B cell (primary cell): ENCODE data around the gene RIPOR1. TPM values are rescaled to one million over a fixed set of nuclear protein-coding genes. Genes with fewer than 3 reads are reported as not detected.

Experiments used
- ATAC-seq: fragments of 200-7000 bp; cut with Tn5 transposase; one replicate; pipeline ENCODE4 v1.10.0; 2021; ENCODE audit warnings: low read depth, mild to moderate bottlenecking, moderate number of reproducible peaks, moderate library complexity
- CTCF ChIA-PET: fragments of 350-600 bp; sonication (Branson Sonifier 250); formaldehyde crosslinking; loops from one replicate; lab custom pipeline; 2021; ENCODE audit warnings: antibody characterized with exemption, inconsistent platforms; lab: Charles Lee
- POLR2A ChIA-PET: fragments of 350-600 bp; sonication (Branson Sonifier 250); formaldehyde crosslinking; loops from one replicate; lab custom pipeline; 2021; ENCODE audit warnings: antibody characterized with exemption; lab: Charles Lee
- DNase-seq: peaks from one replicate; pipeline ENCODE4 v3.0.0; 2013
- H2AFZ ChIP-seq: 2 replicates; pipeline ENCODE4 v1.6.1; 2012; ENCODE audit warnings: mild to moderate bottlenecking, low read depth, low read length; ENCODE audit not compliant: insufficient read depth, poor library complexity, severe bottlenecking
- H3K27ac ChIP-seq, 2 donors: 1 replicate in 1 of 2; 2 replicates in 1 of 2; pipeline ENCODE4 v1.5.1; 2012 to 2013; ENCODE audit warnings: low read length in 2 of 2, mild to moderate bottlenecking in 2 of 2, moderate library complexity in 1 of 2
- H3K27me3 ChIP-seq, 4 experiments: fragments of 200-600 bp in 1 of 4; sonication (generic) in 1 of 4; replicated peaks in 1 of 4; 1 replicate in 2 of 4; 2 replicates in 2 of 4; pipeline versions ENCODE4 v1.6.1 to v1.7.0; 2013 to 2016; ENCODE audit warnings: low read length in 3 of 4, mild to moderate bottlenecking in 2 of 4, mixed read lengths in 1 of 4, moderate library complexity in 1 of 4; ENCODE audit not compliant: insufficient read depth in 4 of 4, control insufficient read depth in 3 of 4; ENCODE audit errors: control extremely low read depth in 1 of 4
- H3K36me3 ChIP-seq, 2 experiments: replicated peaks in 1 of 2; 1 replicate in 1 of 2; 2 replicates in 1 of 2; pipeline versions ENCODE4 v1.6.1 to v1.7.1; 2013; ENCODE audit warnings: low read length in 1 of 2; ENCODE audit not compliant: insufficient read depth in 2 of 2, control insufficient read depth in 1 of 2; ENCODE audit errors: control extremely low read depth in 1 of 2, extremely low read depth in 1 of 2
- H3K4me1 ChIP-seq, 2 donors: fragments of 200-600 bp in 1 of 2; sonication (generic) in 1 of 2; 1 replicate in 1 of 2; 2 replicates in 1 of 2; pipeline versions ENCODE4 v1.5.1 to v1.6.1; 2013 to 2017; ENCODE audit warnings: low read length in 2 of 2; ENCODE audit not compliant: control insufficient read depth in 2 of 2, insufficient read depth in 2 of 2
- H3K4me2 ChIP-seq: replicated peaks from 2 replicates; pipeline ENCODE3; 2012; ENCODE audit warnings: mild to moderate bottlenecking, low read depth, low read length; ENCODE audit not compliant: poor library complexity, severe bottlenecking
- H3K4me3 ChIP-seq, 5 experiments: fragments of 200-600 bp in 1 of 5; sonication (generic) in 1 of 5; 1 replicate in 3 of 5; 2 replicates in 2 of 5; pipeline versions ENCODE4 v1.5.1 to v1.7.0; 2011 to 2016; ENCODE audit warnings: low read length in 4 of 5, mild to moderate bottlenecking in 4 of 5, low read depth in 2 of 5, control low read depth in 1 of 5, moderate library complexity in 1 of 5; ENCODE audit not compliant: insufficient read depth in 1 of 5; ENCODE audit errors: control extremely low read depth in 1 of 5, extremely low read depth in 1 of 5
- H3K79me2 ChIP-seq: fragments of 200-600 bp; sonication (generic); one replicate; pipeline ENCODE4 v1.6.0; 2016; ENCODE audit warnings: low read length; ENCODE audit not compliant: control insufficient read depth, insufficient read depth
- H3K9ac ChIP-seq: fragments of 200-600 bp; sonication (generic); 2 replicates; pipeline ENCODE4 v1.6.1; 2017; ENCODE audit warnings: mild to moderate bottlenecking, low read length, moderate library complexity
- H3K9me3 ChIP-seq, 3 donors: one replicate each; pipeline versions ENCODE4 v1.6.1 to v1.7.1; 2013; ENCODE audit warnings: low read length in 2 of 3; ENCODE audit not compliant: control insufficient read depth in 2 of 3, insufficient read depth in 1 of 3; ENCODE audit errors: control extremely low read depth in 1 of 3
- H4K20me1 ChIP-seq: 2 replicates; pipeline ENCODE4 v1.6.0; 2012; ENCODE audit warnings: mild to moderate bottlenecking, low read length; ENCODE audit not compliant: insufficient read depth, control insufficient read depth, poor library complexity, severe bottlenecking
- H3K27ac Mint-ChIP-seq: one replicate; pipeline ENCODE4 v1.8.0; 2021; ENCODE audit warnings: mixed read lengths
- H3K27me3 Mint-ChIP-seq: one replicate; pipeline ENCODE4 v1.8.0; 2021; ENCODE audit warnings: mixed read lengths
- H3K4me1 Mint-ChIP-seq: one replicate; pipeline ENCODE4 v1.8.0; 2021; ENCODE audit warnings: mixed read lengths
- H3K4me3 Mint-ChIP-seq: one replicate; pipeline ENCODE4 v1.8.0; 2021; ENCODE audit warnings: mixed read lengths
- H3K9me3 Mint-ChIP-seq: one replicate; pipeline ENCODE4 v1.8.0; 2022; ENCODE audit warnings: mixed read lengths; ENCODE audit not compliant: insufficient read depth
- CTCF ChIP-seq: fragments of 200-600 bp; IDR thresholded peaks from one replicate; pipeline ENCODE4 v1.8.0; 2022; ENCODE audit warnings: antibody characterized with exemption, mild to moderate bottlenecking
- EZH2 ChIP-seq: IDR thresholded peaks from 2 replicates; pipeline ENCODE4 v1.6.1; 2012; ENCODE audit warnings: borderline replicate concordance, low read depth, mild to moderate bottlenecking, moderate library complexity, low read length; ENCODE audit not compliant: insufficient read depth, poor library complexity, severe bottlenecking
- WGBS: methylation state at CpG from one replicate; pipeline ENCODE4 v1.1.5; 2013; ENCODE audit warnings: missing lambda C conversion rate; ENCODE audit not compliant: insufficient coverage; 5-methylcytosine and 5-hydroxymethylcytosine counted together
- intact Hi-C: fragments of 100-400 bp; cut with micrococcal nuclease; formaldehyde crosslinking; loops from one replicate; pipeline ENCODE4 v1.10.0; 2022
- polyA plus RNA-seq: library from polyadenylated mRNA; depleted of rRNA; stranded (reverse); fragments of >200 nt; gene quantifications from 2 replicates; pipeline ENCODE4 v1.2.3, GENCODE V29; 2012
- total RNA-seq, 2 donors: library from RNA; stranded (reverse); fragments of 120-200 nt in 1 of 2; gene quantifications; 1 replicate in 1 of 2; 2 replicates in 1 of 2; pipeline versions ENCODE4 v1.2.3 to v1.2.4, GENCODE V29; 2013 to 2022

Gene RIPOR1
- total and polyA plus RNA-seq, 2 donors (not counting 1 experiment from before 2014, with no cell fraction given) = 124 to 363 TPM

- no peak overlapping the region for H2AFZ ChIP-seq
- H3K36me3 ChIP-seq = peaks cover 3 to 77% of the 10 kb centered on the region in 2 experiments
- Mint-ChIP-seq H3K4me1 (peaks cover 89% of the 10 kb centered on the region), H3K4me3 (peak overlapping the region; percentile 34), H3K27ac (peak overlapping the region; percentile 85), H3K27me3 (no peaks in the 10 kb centered on the region), H3K9me3 (no peaks in the 10 kb centered on the region)
- ATAC-seq (no peak), DNase-seq (no peak)
- TF ChIP-seq EZH2 (no peak), CTCF (no peak)
- peaks cover 0 to 3% (median 0%) of the 10 kb centered on the region in 3 donors for H3K9me3 ChIP-seq
- peaks cover 56% of the 10 kb centered on the region for H4K20me1 ChIP-seq
- CTCF ChIA-PET = interaction anchor here (0.7 to 13.5 kb wide), 17 partner anchors 9 to 123 kb away, joined by 3 to 407 read pairs (median 6); partner anchors contain the start of genes ATP6V0D1, CARMIL2, CTCF and RIPOR1
- H3K27me3 ChIP-seq = no peaks in the 10 kb centered on the region
- peaks cover 73 to 87% of the 10 kb centered on the region in 2 donors for H3K4me1 ChIP-seq
- H3K4me3 ChIP-seq = no peak overlapping the region
- peak overlapping the region; percentile 38 for H3K4me2 ChIP-seq
- POLR2A ChIA-PET = interaction anchor here (0.8 to 7.3 kb wide), 6 partner anchors 7 to 99 kb away, joined by 3 to 166 read pairs (median 27); partner anchors contain the start of genes CARMIL2, CTCF and RIPOR1
- intact Hi-C loops = loop anchor here (10.0 kb wide), 1 partner anchor 540 kb away; the partner anchor contains the start of gene NFATC3
- H3K79me2 ChIP-seq = peaks cover 8% of the 10 kb centered on the region
- H3K9ac ChIP-seq = no peak overlapping the region
- peak overlapping the region; percentile 21 to 28 for H3K27ac ChIP-seq
- WGBS = 39% methylated on average over 10 of the region's 15 CpGs
These were observed 16.4 kb downstream of the RIPOR1 start for GRCh38 chr16:67544844-67545664.
